HG02852 (cell line): ENCODE data around the gene DCAF12L1.

ENCODE experiments used
- ATAC-seq: cut with Tn5 transposase; IDR thresholded peaks from one replicate; pipeline ENCODE4 v1.9.1; 2021; ENCODE audit warnings: mild to moderate bottlenecking, moderate library complexity; ENCODE audit not compliant: unreplicated experiment

Gene DCAF12L1

DNA sequence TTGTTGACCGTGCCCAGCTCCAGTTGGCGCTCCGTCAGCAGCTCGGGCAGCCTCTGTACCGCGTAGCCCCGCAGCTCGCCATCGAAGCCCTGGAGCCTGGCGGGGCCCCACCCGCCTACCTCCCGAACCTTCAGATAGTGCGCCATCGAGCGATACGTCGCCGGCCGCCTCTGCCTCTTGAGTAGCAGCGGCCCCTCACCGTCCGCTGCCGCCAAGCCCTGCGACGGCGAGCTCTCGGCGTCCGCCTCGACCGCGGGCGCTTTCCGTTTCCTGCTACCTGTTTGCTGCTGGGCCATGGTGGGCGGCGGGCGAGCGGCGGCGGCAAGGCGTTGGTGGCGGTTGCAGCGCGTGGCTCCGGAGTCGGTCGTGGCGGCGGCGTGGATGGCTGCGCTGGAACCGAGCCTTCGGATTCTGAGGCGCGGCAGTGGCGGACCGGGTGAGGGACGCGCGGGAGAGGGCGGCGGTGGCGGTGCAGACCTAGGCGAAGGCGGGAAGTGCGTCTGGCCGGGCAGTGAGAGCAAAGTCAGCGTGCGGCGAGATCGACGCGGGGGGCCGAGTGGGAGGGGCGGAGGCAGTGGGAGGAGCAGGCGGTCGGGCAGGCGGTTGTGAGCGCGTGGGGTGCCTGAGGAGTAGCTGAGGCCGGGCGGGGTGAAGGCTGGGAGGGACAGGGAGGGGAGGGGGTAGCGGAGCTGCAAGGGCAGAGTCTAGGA, at the start of gene DCAF12L1:
Gene DCAF12L1 (minus strand): TSS at position 502 of the 710 bp plus-strand sequence. CDS start 206 bp downstream, at position 296.
- ATAC-seq, result no peak

DNA sequence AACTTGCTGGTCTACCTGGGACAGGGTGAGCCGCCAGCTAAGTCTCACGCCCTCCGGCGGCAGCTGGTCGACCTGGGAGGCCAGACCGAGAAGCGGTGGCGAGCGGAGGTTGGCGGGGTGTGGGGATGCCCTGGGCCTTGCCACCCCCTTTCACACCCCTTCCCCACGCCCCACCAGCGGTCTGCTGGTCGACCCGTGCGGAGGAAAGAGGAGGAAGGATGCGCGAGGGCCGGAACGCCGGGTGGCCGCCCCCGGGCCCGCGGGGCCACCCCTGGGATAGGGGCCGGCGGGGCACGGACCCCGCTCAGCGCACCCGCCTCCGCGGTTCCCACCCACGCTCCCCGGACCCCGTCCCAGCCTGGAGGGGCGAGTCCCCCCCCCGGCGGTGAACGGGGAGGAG, 28.3 kb upstream of the DCAF12L1 start:
- no peak for ATAC-seq

- ATAC-seq, result no peak
Measured at GRCh38 chrX:126575911-126576310, 23.3 kb upstream of the DCAF12L1 start.

DNA sequence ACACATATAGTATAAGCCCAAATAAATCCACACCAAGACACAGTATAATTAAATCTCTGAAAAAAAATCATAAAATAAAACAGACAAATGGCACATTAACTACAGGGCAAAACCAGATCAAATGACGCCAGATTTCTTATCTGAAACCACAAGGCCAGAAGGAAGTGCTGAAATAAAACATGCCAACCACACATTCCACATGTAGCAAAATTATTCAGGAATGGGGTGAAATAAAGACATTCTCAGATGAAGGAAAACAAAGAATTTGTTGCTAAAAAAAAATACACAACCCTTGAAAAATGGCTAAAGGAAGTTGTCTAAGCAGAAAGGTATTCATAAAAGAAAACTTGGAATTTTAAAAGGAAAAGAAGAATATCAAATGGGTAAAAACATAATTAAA, 4.5 kb upstream of the DCAF12L1 start:
- no peak for ATAC-seq

- ATAC-seq, result no peak
Measured at GRCh38 chrX:126551725-126552312, 795 bp downstream of the DCAF12L1 start.

DNA sequence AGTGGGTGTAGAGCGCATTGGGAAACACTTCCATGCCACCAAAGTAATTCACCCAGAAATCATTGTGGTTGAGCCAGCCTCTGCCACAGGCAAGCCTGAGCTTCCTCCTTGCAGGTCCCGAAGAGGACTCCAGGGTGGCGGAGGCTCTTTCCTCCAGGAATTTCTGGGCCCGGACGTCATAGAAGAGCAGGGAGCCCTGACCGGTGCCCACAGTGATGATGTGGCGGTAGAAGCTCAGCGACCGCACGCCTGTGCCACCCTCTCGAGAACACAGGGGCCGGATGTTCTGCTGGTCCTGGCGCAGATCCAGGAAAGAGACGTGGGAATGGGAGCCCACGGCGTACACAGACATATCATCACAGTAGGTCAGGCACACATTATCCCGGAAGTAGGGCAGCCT, 1.3 kb downstream of the DCAF12L1 start:
- ATAC-seq, result no peak

DNA sequence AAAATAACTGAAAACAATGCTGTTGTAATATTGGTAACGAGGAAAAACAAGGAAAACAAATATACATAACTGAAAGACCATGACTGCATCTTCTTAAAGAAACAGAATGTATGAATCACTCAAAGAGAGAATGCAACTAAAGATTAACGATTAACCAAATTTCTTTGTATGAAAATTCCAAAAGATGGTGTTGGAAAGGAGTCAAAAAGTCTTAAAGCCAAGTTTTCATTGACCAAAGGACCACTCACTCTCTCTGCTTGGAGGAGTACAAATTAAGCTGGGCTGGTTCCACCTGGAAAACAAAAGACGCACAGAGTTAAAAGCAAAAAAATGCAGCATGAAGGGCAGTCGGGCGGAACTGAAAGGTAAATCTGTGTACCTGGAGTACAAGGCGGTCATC, 1.8 kb downstream of the DCAF12L1 start:
- no peak for ATAC-seq

- no peak for ATAC-seq
Measured at GRCh38 chrX:126509923-126510322, 42.7 kb downstream of the DCAF12L1 start.
